ENCODE results near the gene TLCD3B.

Gene TLCD3B

GRCh38 chr16:30066761-30067583 lies 35.9 kb upstream of the TLCD3B start:
- Histone ChIP-seq H3K27me3 (ENCODE audit: control insufficient read depth, insufficient read depth, low read length) (no peaks in the 10 kb centered on the region), H3K9ac (ENCODE audit: low read depth, low read length) (peak overlapping the region; percentile 98), H3K4me1 (ENCODE audit: control insufficient read depth, insufficient read depth, low read length) (peaks cover 6% of the 10 kb centered on the region), H3K9me3 (ENCODE audit: control insufficient read depth, insufficient read depth, low read length) (no peaks in the 10 kb centered on the region), H3K36me3 (ENCODE audit: control insufficient read depth, insufficient read depth, low read length) (peaks cover 54% of the 10 kb centered on the region), H3K4me3 (ENCODE audit: low read depth, low read length) (peak overlapping the region; percentile 93)

GRCh38 chr16:30065943-30066760 lies 35.1 kb upstream of the TLCD3B start:
- Histone ChIP-seq H3K36me3 (ENCODE audit: control insufficient read depth, insufficient read depth, low read length) (peaks cover 47% of the 10 kb centered on the region), H3K4me3 (ENCODE audit: low read depth, low read length) (peak overlapping the region; percentile 93), H3K9ac (ENCODE audit: low read depth, low read length) (peak overlapping the region; percentile 98), H3K4me1 (ENCODE audit: control insufficient read depth, insufficient read depth, low read length) (peaks cover 8% of the 10 kb centered on the region), H3K9me3 (ENCODE audit: control insufficient read depth, insufficient read depth, low read length) (no peaks in the 10 kb centered on the region), H3K27me3 (ENCODE audit: control insufficient read depth, insufficient read depth, low read length) (no peaks in the 10 kb centered on the region)

- Histone ChIP-seq H3K36me3 (ENCODE audit: control insufficient read depth, insufficient read depth, low read length) (peaks cover 40% of the 10 kb centered on the region), H3K27me3 (ENCODE audit: control insufficient read depth, insufficient read depth, low read length) (no peaks in the 10 kb centered on the region), H3K4me1 (ENCODE audit: control insufficient read depth, insufficient read depth, low read length) (peaks cover 11% of the 10 kb centered on the region), H3K9me3 (ENCODE audit: control insufficient read depth, insufficient read depth, low read length) (no peaks in the 10 kb centered on the region), H3K4me3 (ENCODE audit: low read depth, low read length) (peak within 1 kb of the TSS; percentile 93), H3K9ac (ENCODE audit: low read depth, low read length) (peak within 1 kb of the TSS; percentile 98)
Observed at GRCh38 chr16:30065102-30065942, 34.3 kb upstream of the TLCD3B start, which contains the start of gene ALDOA. TSS of gene ALDOA (plus strand) at chr16:30065760. CDS start at chr16:30066898, 1,138 bp downstream.

GRCh38 chr16:30064729-30065101 lies 33.6 kb upstream of the TLCD3B start:
- Histone ChIP-seq H3K9ac (ENCODE audit: low read depth, low read length) (peak overlapping the region; percentile 83), H3K27me3 (ENCODE audit: control insufficient read depth, insufficient read depth, low read length) (no peaks in the 10 kb centered on the region), H3K9me3 (ENCODE audit: control insufficient read depth, insufficient read depth, low read length) (no peaks in the 10 kb centered on the region), H3K36me3 (ENCODE audit: control insufficient read depth, insufficient read depth, low read length) (peaks cover 35% of the 10 kb centered on the region), H3K4me3 (ENCODE audit: low read depth, low read length) (peak overlapping the region; percentile 93), H3K4me1 (ENCODE audit: control insufficient read depth, insufficient read depth, low read length) (peaks cover 11% of the 10 kb centered on the region)

GRCh38 chr16:30063893-30064728 lies 33.0 kb upstream of the TLCD3B start:
- Histone ChIP-seq H3K27me3 (ENCODE audit: control insufficient read depth, insufficient read depth, low read length) (no peaks in the 10 kb centered on the region), H3K36me3 (ENCODE audit: control insufficient read depth, insufficient read depth, low read length) (peaks cover 28% of the 10 kb centered on the region), H3K9ac (ENCODE audit: low read depth, low read length) (peak overlapping the region; percentile 83), H3K9me3 (ENCODE audit: control insufficient read depth, insufficient read depth, low read length) (no peaks in the 10 kb centered on the region), H3K4me3 (ENCODE audit: low read depth, low read length) (peak overlapping the region; percentile 93), H3K4me1 (ENCODE audit: control insufficient read depth, insufficient read depth, low read length) (peaks cover 11% of the 10 kb centered on the region)

GRCh38 chr16:30063278-30063892 lies 32.3 kb upstream of the TLCD3B start:
- peak overlapping the region; percentile 93 for H3K4me3 ChIP-seq (ENCODE audit: low read depth, low read length)
- H3K9me3 ChIP-seq (ENCODE audit: control insufficient read depth, insufficient read depth, low read length), result no peaks in the 10 kb centered on the region
- peak overlapping the region; percentile 83 for H3K9ac ChIP-seq (ENCODE audit: low read depth, low read length)
- H3K27me3 ChIP-seq (ENCODE audit: control insufficient read depth, insufficient read depth, low read length), result no peaks in the 10 kb centered on the region
- H3K36me3 ChIP-seq (ENCODE audit: control insufficient read depth, insufficient read depth, low read length), result peaks cover 21% of the 10 kb centered on the region
- peaks cover 11% of the 10 kb centered on the region for H3K4me1 ChIP-seq (ENCODE audit: control insufficient read depth, insufficient read depth, low read length)

- H3K9ac ChIP-seq (ENCODE audit: low read depth, low read length), result no peak overlapping the region
- H3K36me3 ChIP-seq (ENCODE audit: control insufficient read depth, insufficient read depth, low read length), result peaks cover 3% of the 10 kb centered on the region
- no peaks in the 10 kb centered on the region for H3K27me3 ChIP-seq (ENCODE audit: control insufficient read depth, insufficient read depth, low read length)
- H3K9me3 ChIP-seq (ENCODE audit: control insufficient read depth, insufficient read depth, low read length), result no peaks in the 10 kb centered on the region
- no peak overlapping the region for H3K4me3 ChIP-seq (ENCODE audit: low read depth, low read length)
- H3K4me1 ChIP-seq (ENCODE audit: control insufficient read depth, insufficient read depth, low read length), result peaks cover 5% of the 10 kb centered on the region
Observed at GRCh38 chr16:30060836-30061554, 29.9 kb upstream of the TLCD3B start.

- no peaks in the 10 kb centered on the region for H3K27me3 ChIP-seq (ENCODE audit: control insufficient read depth, insufficient read depth, low read length)
- no peaks in the 10 kb centered on the region for H3K36me3 ChIP-seq (ENCODE audit: control insufficient read depth, insufficient read depth, low read length)
- no peak overlapping the region for H3K4me3 ChIP-seq (ENCODE audit: low read depth, low read length)
- H3K9me3 ChIP-seq (ENCODE audit: control insufficient read depth, insufficient read depth, low read length), result no peaks in the 10 kb centered on the region
- no peak overlapping the region for H3K9ac ChIP-seq (ENCODE audit: low read depth, low read length)
- peaks cover 5% of the 10 kb centered on the region for H3K4me1 ChIP-seq (ENCODE audit: control insufficient read depth, insufficient read depth, low read length)
Observed at GRCh38 chr16:30060346-30060745, 29.3 kb upstream of the TLCD3B start.

GRCh38 chr16:30054959-30055553 lies 24.0 kb upstream of the TLCD3B start:
- H3K27me3 ChIP-seq (ENCODE audit: control insufficient read depth, insufficient read depth, low read length), result peaks cover 3% of the 10 kb centered on the region
- H3K36me3 ChIP-seq (ENCODE audit: control insufficient read depth, insufficient read depth, low read length), result no peaks in the 10 kb centered on the region
- peaks cover 2% of the 10 kb centered on the region for H3K4me1 ChIP-seq (ENCODE audit: control insufficient read depth, insufficient read depth, low read length)
- no peaks in the 10 kb centered on the region for H3K9me3 ChIP-seq (ENCODE audit: control insufficient read depth, insufficient read depth, low read length)
- no peak overlapping the region for H3K4me3 ChIP-seq (ENCODE audit: low read depth, low read length)
- no peak overlapping the region for H3K9ac ChIP-seq (ENCODE audit: low read depth, low read length)

- no peaks in the 10 kb centered on the region for H3K36me3 ChIP-seq (ENCODE audit: control insufficient read depth, insufficient read depth, low read length)
- H3K4me1 ChIP-seq (ENCODE audit: control insufficient read depth, insufficient read depth, low read length), result peaks cover 2% of the 10 kb centered on the region
- H3K27me3 ChIP-seq (ENCODE audit: control insufficient read depth, insufficient read depth, low read length), result peaks cover 3% of the 10 kb centered on the region
- no peak overlapping the region for H3K4me3 ChIP-seq (ENCODE audit: low read depth, low read length)
- H3K9ac ChIP-seq (ENCODE audit: low read depth, low read length), result no peak overlapping the region
- H3K9me3 ChIP-seq (ENCODE audit: control insufficient read depth, insufficient read depth, low read length), result no peaks in the 10 kb centered on the region
Observed at GRCh38 chr16:30054451-30054850, 23.4 kb upstream of the TLCD3B start.

All from iPS-15b (cell line).